Measurements from ENCODE around the gene EGFLAM. TPM values are rescaled to one million over a fixed set of nuclear protein-coding genes. Genes with fewer than 3 reads are reported as not detected.

Gene EGFLAM
- total and polyA plus RNA-seq, 9 of the 15 experiments (the other 6 are each of a cell fraction or from before 2014, with no cell fraction given) = 0.09 to 2.5 (median 1.0) TPM

GRCh38 chr5:38466424-38467189, 208.2 kb downstream of the EGFLAM start:
- Histone ChIP-seq H3K79me2 (ENCODE audit: control insufficient read depth, insufficient read depth, low read length) (no peaks in the 10 kb centered on the region), H3K4me1 (replicated peaks in 1 of 2; ENCODE audit: control insufficient read depth in 2 of 2, insufficient read depth in 2 of 2, low read length in 2 of 2) (peaks cover 0 to 8% of the 10 kb centered on the region in 2 experiments; a peak in 2 of 5 replicates), H2AFZ (ENCODE audit: low read depth, low read length) (no peak overlapping the region), H3K9me3 (replicated peaks; ENCODE audit: control insufficient read depth, insufficient read depth, low read depth, low read length) (no peaks in the 10 kb centered on the region), H3K36me3 (ENCODE audit: control insufficient read depth, insufficient read depth, low read length) (no peaks in the 10 kb centered on the region), H3K9ac (ENCODE audit: insufficient read depth in 1 of 2, low read depth in 2 of 2, low read length in 2 of 2) (no peak overlapping the region), H4K20me1 (replicated peaks; ENCODE audit: control insufficient read depth, insufficient read depth, low read length) (no peaks in the 10 kb centered on the region), H3K27ac (ENCODE audit: extremely low read depth, low read depth, low read length) (no peak overlapping the region), H3K27me3 (ENCODE audit: control insufficient read depth in 2 of 2, insufficient read depth in 2 of 2, low read length in 2 of 2) (peaks cover 9 to 54% of the 10 kb centered on the region in 2 experiments), H3K9me1 (ENCODE audit: control insufficient read depth, insufficient read depth, low read length) (no peaks in the 10 kb centered on the region), H3K4me2 (ENCODE audit: insufficient read depth, low read length) (no peak overlapping the region), H3K4me3 (no peak overlapping the region)
- intact Hi-C loops (cut with micrococcal nuclease) = no loop called here
- no TSS peak for BruUV-seq (replicated peaks)
- peak in 1 of 4 experiments; percentile 25 for DNase-seq (ENCODE audit: extremely low read depth in 1 of 4, low spot score in 3 of 4)
- ATAC-seq = peak; percentile 50; the same call in 2 of the 3 replicates
- ChIA-PET CTCF (ENCODE audit: low intra/inter-chr PET ratio) (no interaction called here), POLR2A (interaction anchor here (1.0 to 1.6 kb wide), 3 partner anchors 10 to 25 kb away, joined by 3 to 4 read pairs (median 3); no protein-coding TSS in a partner anchor)
- FAIRE-seq = no peak
- in situ Hi-C loops (cut with MboI) = no loop called here
- WGBS (ENCODE audit: insufficient coverage, low coverage, missing lambda C conversion rate) = 16% methylated on average over 24 of the region's 24 CpGs
- TF ChIP-seq CREB1 (IDR thresholded peaks at IDR 0.05) (peak; percentile 42; the same call in 1 of the 2 replicates), CREB1 (CRISPR knock-in tag; IDR thresholded peaks at IDR 0.05) (peak; percentile 44; the same call in 1 of the 2 replicates), USF2 (CRISPR knock-in tag; IDR thresholded peaks at IDR 0.05) (peak; percentile 52), ZNF133 (CRISPR knock-in tag; IDR thresholded peaks at IDR 0.05) (no peak), CHD4 (IDR thresholded peaks at IDR 0.05; ENCODE audit: insufficient read depth, insufficient replicate concordance, low read depth, low read length, poor library complexity, severe bottlenecking) (no peak), ATF3 (IDR thresholded peaks at IDR 0.05) (peak; percentile 73), ATF3 (CRISPR knock-in tag; conservative IDR thresholded peaks at IDR 0.05) (no peak), ZNF511 (CRISPR knock-in tag; IDR thresholded peaks at IDR 0.05) (0 out of 2 replicates have a peak, but pooled peaks have one; percentile 0), ATF1 (CRISPR knock-in tag; IDR thresholded peaks at IDR 0.05) (no peak), ATF1 (tag; IDR thresholded peaks at IDR 0.05) (peak; percentile 55), CREM (IDR thresholded peaks at IDR 0.05; ENCODE audit: low read depth) (peak; percentile 87), SNRNP70 (optimal IDR thresholded peaks at IDR 0.05; ENCODE audit: low read depth, low read length) (no peak), HDGF (IDR thresholded peaks at IDR 0.05) (no peak), ZNF695 (CRISPR knock-in tag; IDR thresholded peaks at IDR 0.05) (no peak), PRDM10 (IDR thresholded peaks at IDR 0.05; ENCODE audit: partially characterized antibody) (no peak), KAT2B (IDR thresholded peaks at IDR 0.05; ENCODE audit: low read depth, low read length) (no peak), NR4A1 (CRISPR knock-in tag; IDR thresholded peaks at IDR 0.05) (no peak), NR4A1 (tag; IDR thresholded peaks at IDR 0.05) (peak; percentile 55; the same call in 1 of the 2 replicates)

Measured in K562 (cell line).